IMR-90 (cell line): ENCODE results near the gene ELANE. TPM values are rescaled to one million over a fixed set of nuclear protein-coding genes. Genes with fewer than 3 reads are reported as not detected.

Experiments
- ATAC-seq: fragments of 200-7000 bp; cut with Tn5 transposase; 2 replicates; pipeline ENCODE4 v1.9.1; 2020; ENCODE audit warnings: low read depth, mild to moderate bottlenecking, moderate library complexity
- BruUV-seq: library from RNA; stranded (reverse); fragments of 400-500 nt; replicated peaks from 2 replicates; lab custom pipeline; 2021; lab: Mats Ljungman, UMichigan
- CTCF ChIA-PET: fragments of 300-600 bp; formaldehyde crosslinking; extraction: SDS; loops from one replicate; lab custom pipeline; 2021; ENCODE audit warnings: antibody characterized with exemption; lab: Yijun Ruan, JAX
- POLR2A ChIA-PET: fragments of 300-600 bp; sonication (Branson Sonifier 250); formaldehyde crosslinking; loops from one replicate; lab custom pipeline; 2022; ENCODE audit warnings: antibody characterized with exemption; ENCODE audit not compliant: unreplicated experiment; lab: Charles Lee
- DNase-seq: peaks from one replicate; pipeline ENCODE4 v3.0.0; 2013
- H2AFZ ChIP-seq: replicated peaks from 2 replicates; pipeline ENCODE3; 2013; ENCODE audit warnings: low read length, mild to moderate bottlenecking; ENCODE audit not compliant: poor library complexity
- H2AK5ac ChIP-seq: 2 replicates; pipeline ENCODE4 v1.6.1; 2013; ENCODE audit warnings: low read depth, low read length, inconsistent platforms
- H2AK9ac ChIP-seq: replicated peaks from 2 replicates; pipeline ENCODE3; 2013; ENCODE audit warnings: mild to moderate bottlenecking, low read depth, low read length, moderate library complexity; ENCODE audit not compliant: poor library complexity
- H2BK120ac ChIP-seq: 2 replicates; pipeline ENCODE4 v1.6.1; 2013; ENCODE audit warnings: low read depth, low read length, inconsistent platforms
- H2BK15ac ChIP-seq: 3 replicates; pipeline ENCODE4 v1.6.1; 2013; ENCODE audit warnings: low read depth, low read length, inconsistent platforms
- H2BK20ac ChIP-seq: 2 replicates; pipeline ENCODE4 v1.6.1; 2013; ENCODE audit warnings: low read depth, mild to moderate bottlenecking, inconsistent platforms, low read length, moderate library complexity
- H2BK5ac ChIP-seq: 2 replicates; pipeline ENCODE4 v1.6.1; 2013; ENCODE audit warnings: mild to moderate bottlenecking, low read depth, low read length, inconsistent platforms; ENCODE audit not compliant: poor library complexity, severe bottlenecking
- H3K14ac ChIP-seq: replicated peaks from 2 replicates; pipeline ENCODE4 v1.6.1; 2013; ENCODE audit warnings: low read depth, low read length, inconsistent platforms
- H3K18ac ChIP-seq: 2 replicates; pipeline ENCODE4 v1.6.1; 2013; ENCODE audit warnings: low read depth, low read length, control low read depth
- H3K23ac ChIP-seq: 2 replicates; pipeline ENCODE4 v1.6.1; 2013; ENCODE audit warnings: low read depth, low read length, inconsistent platforms
- H3K27ac ChIP-seq: 2 replicates; pipeline ENCODE4 v1.5.1; 2013; ENCODE audit warnings: mild to moderate bottlenecking, control low read depth, low read length; ENCODE audit not compliant: insufficient read depth
- H3K27me3 ChIP-seq: 2 replicates; pipeline ENCODE4 v1.6.1; 2013; ENCODE audit warnings: low read length; ENCODE audit not compliant: control insufficient read depth, insufficient read depth
- H3K36me3 ChIP-seq: 2 replicates; pipeline ENCODE4 v1.6.1; 2013; ENCODE audit warnings: low read length, mixed read lengths; ENCODE audit not compliant: control insufficient read depth, insufficient read depth
- H3K4ac ChIP-seq: 2 replicates; pipeline ENCODE4 v1.6.1; 2013; ENCODE audit warnings: low read depth, low read length, inconsistent platforms
- H3K4me1 ChIP-seq: 2 replicates; pipeline ENCODE4 v1.6.1; 2013; ENCODE audit warnings: low read length, mixed read lengths; ENCODE audit not compliant: control insufficient read depth, insufficient read depth
- H3K4me2 ChIP-seq: 2 replicates; pipeline ENCODE4 v1.6.1; 2013; ENCODE audit warnings: low read depth, mild to moderate bottlenecking, control low read depth, low read length, moderate library complexity
- H3K4me3 ChIP-seq: 2 replicates; pipeline ENCODE4 v1.5.1; 2013; ENCODE audit warnings: low read depth, mild to moderate bottlenecking, control low read depth, low read length, moderate library complexity; ENCODE audit not compliant: insufficient read depth
- H3K56ac ChIP-seq: 2 replicates; pipeline ENCODE4 v1.6.1; 2013; ENCODE audit warnings: low read length, inconsistent platforms; ENCODE audit not compliant: insufficient read depth; ENCODE audit errors: extremely low read depth
- H3K79me1 ChIP-seq, 2 experiments: 2 replicates each; pipeline ENCODE4 v1.6.1; 2013; ENCODE audit warnings: low read length in 2 of 2, inconsistent platforms in 1 of 2, low read depth in 1 of 2
- H3K9ac ChIP-seq: 2 replicates; pipeline ENCODE4 v1.6.1; 2013; ENCODE audit warnings: low read depth, low read length, control low read depth
- H3K9me1 ChIP-seq: 2 replicates; pipeline ENCODE4 v1.6.1; 2013; ENCODE audit warnings: low read length, inconsistent platforms; ENCODE audit not compliant: insufficient read depth
- H3K9me3 ChIP-seq: 2 replicates; pipeline ENCODE4 v1.6.1; 2013; ENCODE audit warnings: low read length; ENCODE audit not compliant: control insufficient read depth, insufficient read depth
- H4K20me1 ChIP-seq: 2 replicates; pipeline ENCODE4 v1.6.1; 2013; ENCODE audit warnings: low read length, inconsistent platforms; ENCODE audit not compliant: insufficient read depth
- H4K5ac ChIP-seq: 2 replicates; pipeline ENCODE4 v1.6.1; 2013; ENCODE audit warnings: mild to moderate bottlenecking, low read depth, low read length, control low read depth
- H4K8ac ChIP-seq, 2 experiments: 2 replicates each; pipeline ENCODE4 v1.6.1; 2013; ENCODE audit warnings: low read depth in 2 of 2, low read length in 2 of 2, control low read depth in 1 of 2, inconsistent platforms in 1 of 2
- H4K91ac ChIP-seq: 2 replicates; pipeline ENCODE4 v1.6.1; 2013; ENCODE audit warnings: low read depth, low read length, inconsistent platforms; ENCODE audit not compliant: insufficient read depth
- CEBPB ChIP-seq: IDR thresholded peaks from 2 replicates; pipeline ENCODE4 v1.6.1; 2012; ENCODE audit warnings: low read depth, low read length, improper control_type of control experiment
- MAZ ChIP-seq: IDR thresholded peaks from 2 replicates; pipeline ENCODE4 v1.6.1; 2012; ENCODE audit warnings: low read depth, mild to moderate bottlenecking, low read length, improper control_type of control experiment, moderate library complexity, borderline replicate concordance
- MXI1 ChIP-seq: IDR thresholded peaks from 2 replicates; pipeline ENCODE4 v1.6.1; 2012; ENCODE audit warnings: low read depth, mild to moderate bottlenecking, low read length, moderate library complexity, borderline replicate concordance
- NFE2L2 ChIP-seq: fragments of 150-350 bp; IDR thresholded peaks from 2 replicates; pipeline ENCODE4 v1.6.1; 2016; ENCODE audit warnings: low read depth, mild to moderate bottlenecking, low read length
- POLR2A ChIP-seq: IDR thresholded peaks from 2 replicates; pipeline ENCODE4 v1.6.1; 2012; ENCODE audit warnings: mild to moderate bottlenecking, low read depth, low read length
- RAD21 ChIP-seq: IDR thresholded peaks from 2 replicates; pipeline ENCODE4 v1.6.1; 2012; ENCODE audit warnings: low read length, improper control_type of control experiment
- WGBS, 2 experiments: methylation state at CpG; one replicate each; pipeline versions ENCODE4 v1.1.5 to v1.1.7; 2013; ENCODE audit warnings: missing lambda C conversion rate in 2 of 2; ENCODE audit not compliant: insufficient read length in 1 of 2; ENCODE audit errors: extremely low coverage in 2 of 2; 5-methylcytosine and 5-hydroxymethylcytosine counted together
- dilution Hi-C: fragments of 300-500 bp; cut with HindIII; formaldehyde crosslinking; loops from one replicate; pipeline ENCODE4 v1.14.3; 2018; ENCODE audit warnings: low sequenced_read_pairs; ENCODE audit not compliant: unreplicated experiment
- in situ Hi-C: fragments of 300-500 bp; cut with MboI; formaldehyde crosslinking; loops from 3 replicates; pipeline ENCODE4 v1.14.3; 2019; ENCODE audit warnings: low sequenced_read_pairs, inconsistent platforms, mixed read lengths
- intact Hi-C: fragments of 100-400 bp; cut with micrococcal nuclease; formaldehyde crosslinking; loops from 2 replicates; pipeline ENCODE4 v1.10.0; 2022
- polyA plus RNA-seq, 3 experiments: library from polyadenylated mRNA; depleted of rRNA; stranded (reverse); fragments of >200 nt; gene quantifications; 2 replicates each; pipeline ENCODE4 v1.2.3, GENCODE V29; 2012; ENCODE audit warnings: low replicate concordance in 1 of 3
- total RNA-seq: library from RNA; depleted of rRNA; stranded (reverse); fragments of >200 nt; gene quantifications from 2 replicates; pipeline ENCODE4 v1.2.3, GENCODE V29; 2012
- TF ChIP-seq, protein P1 (sequence below): fragments of 150-350 bp; IDR thresholded peaks from 2 replicates; pipeline ENCODE4 v1.6.1; 2017; ENCODE audit warnings: mild to moderate bottlenecking, antibody characterized with exemption, low read length, low read depth

ELANE gene
- total and polyA plus RNA-seq, 2 of the 4 experiments (the other 2 are of a cell fraction) = 0.27 TPM; not detected in 1

GRCh38 chr19:876089-876488 lies 24.0 kb downstream of the ELANE start:
- Histone ChIP-seq H3K79me1 (peaks cover 0 to 4% of the 10 kb centered on the region in 2 experiments; a peak in 1 of 4 replicates), H2BK5ac (no peak overlapping the region), H3K56ac (no peak overlapping the region), H3K23ac (no peak overlapping the region), H3K27me3 (no peaks in the 10 kb centered on the region), H3K4me2 (no peak overlapping the region), H4K8ac (no peak overlapping the region), H3K4ac (no peak overlapping the region), H3K27ac (no peak overlapping the region), H3K18ac (no peak overlapping the region), H3K4me3 (no peak overlapping the region), H3K14ac (no peak overlapping the region), H3K9me3 (no peaks in the 10 kb centered on the region), H2AFZ (no peak overlapping the region), H3K9ac (no peak overlapping the region), H4K20me1 (peaks cover 15% of the 10 kb centered on the region), H3K36me3 (peaks cover 43% of the 10 kb centered on the region), H2AK5ac (no peak overlapping the region), H2BK15ac (no peak overlapping the region), H2BK20ac (no peak overlapping the region), H4K91ac (no peak overlapping the region), H3K4me1 (peaks cover 5% of the 10 kb centered on the region), H2AK9ac (no peak overlapping the region), H2BK120ac (no peak overlapping the region), H3K9me1 (no peaks in the 10 kb centered on the region), H4K5ac (no peak overlapping the region)
- ChIA-PET POLR2A (no interaction called here), CTCF (no interaction called here)
- no peak for ATAC-seq
- intact Hi-C loops = no loop called here
- no TSS peak for BruUV-seq
- in situ Hi-C loops = no loop called here
- TF ChIP-seq, protein P1, sequence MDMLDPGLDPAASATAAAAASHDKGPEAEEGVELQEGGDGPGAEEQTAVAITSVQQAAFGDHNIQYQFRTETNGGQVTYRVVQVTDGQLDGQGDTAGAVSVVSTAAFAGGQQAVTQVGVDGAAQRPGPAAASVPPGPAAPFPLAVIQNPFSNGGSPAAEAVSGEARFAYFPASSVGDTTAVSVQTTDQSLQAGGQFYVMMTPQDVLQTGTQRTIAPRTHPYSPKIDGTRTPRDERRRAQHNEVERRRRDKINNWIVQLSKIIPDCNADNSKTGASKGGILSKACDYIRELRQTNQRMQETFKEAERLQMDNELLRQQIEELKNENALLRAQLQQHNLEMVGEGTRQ = no peak
- no peak for TF ChIP-seq POLR2A
- TF ChIP-seq MAZ = no peak
- no peak for TF ChIP-seq MXI1
- no peak for TF ChIP-seq RAD21
- TF ChIP-seq NFE2L2 = no peak
- no peak for TF ChIP-seq CEBPB
- DNase-seq = no peak
- dilution Hi-C loops = no loop called here
- 85% methylated on average over 15 of the region's 18 CpGs; no CpG with 5 or more reads in 1 of the 2 experiments for WGBS, 2 experiments
